Measurements from ENCODE around the gene GLB1L3.

DNA sequence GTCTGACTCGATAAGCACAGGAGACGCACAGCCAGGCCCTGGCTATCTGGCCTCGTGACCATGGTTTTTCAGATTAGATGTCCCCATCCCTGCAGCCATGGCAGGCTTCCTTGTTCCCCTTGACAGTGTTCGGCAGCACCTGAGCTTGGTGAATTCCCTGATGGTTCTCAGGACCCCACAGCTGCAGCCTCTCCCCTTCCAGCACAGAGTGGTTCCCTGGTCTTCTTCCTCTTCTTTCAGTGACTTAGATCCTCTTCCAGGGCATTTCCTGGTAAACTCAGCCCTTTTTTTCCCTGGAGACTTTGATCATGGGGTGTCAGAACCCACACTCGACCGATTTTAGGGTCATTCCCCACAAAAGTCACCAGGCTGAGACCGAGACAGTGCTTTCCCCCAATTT, 14.5 kb downstream of the GLB1L3 start:
- TF ChIP-seq EP300 (IDR thresholded peaks at IDR 0.05) (no peak), POLR2AphosphoS5 (IDR thresholded peaks at IDR 0.05) (no peak)
- TF ChIP-seq, protein P1, sequence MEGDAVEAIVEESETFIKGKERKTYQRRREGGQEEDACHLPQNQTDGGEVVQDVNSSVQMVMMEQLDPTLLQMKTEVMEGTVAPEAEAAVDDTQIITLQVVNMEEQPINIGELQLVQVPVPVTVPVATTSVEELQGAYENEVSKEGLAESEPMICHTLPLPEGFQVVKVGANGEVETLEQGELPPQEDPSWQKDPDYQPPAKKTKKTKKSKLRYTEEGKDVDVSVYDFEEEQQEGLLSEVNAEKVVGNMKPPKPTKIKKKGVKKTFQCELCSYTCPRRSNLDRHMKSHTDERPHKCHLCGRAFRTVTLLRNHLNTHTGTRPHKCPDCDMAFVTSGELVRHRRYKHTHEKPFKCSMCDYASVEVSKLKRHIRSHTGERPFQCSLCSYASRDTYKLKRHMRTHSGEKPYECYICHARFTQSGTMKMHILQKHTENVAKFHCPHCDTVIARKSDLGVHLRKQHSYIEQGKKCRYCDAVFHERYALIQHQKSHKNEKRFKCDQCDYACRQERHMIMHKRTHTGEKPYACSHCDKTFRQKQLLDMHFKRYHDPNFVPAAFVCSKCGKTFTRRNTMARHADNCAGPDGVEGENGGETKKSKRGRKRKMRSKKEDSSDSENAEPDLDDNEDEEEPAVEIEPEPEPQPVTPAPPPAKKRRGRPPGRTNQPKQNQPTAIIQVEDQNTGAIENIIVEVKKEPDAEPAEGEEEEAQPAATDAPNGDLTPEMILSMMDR (IDR thresholded peaks at IDR 0.05) = no peak
